Kidney glomerular epithelial cell (primary cell): ENCODE results near the gene DCLRE1C.
"Not testable (repeated sequence)": the region's sequence is repeated elsewhere in the genome, so short reads cannot be mapped to it uniquely, and the experiment has no call there.

Source experiments
- DNase-seq: peaks from one replicate; lab custom pipeline; 2025; lab: John Stamatoyannopoulos, UW

DCLRE1C gene

GRCh38 chr10:14954001-14954770 lies at the start of gene DCLRE1C:
Gene DCLRE1C (minus strand): TSS chr10:14954096. CDS start chr10:14954010, 86 bp downstream.
- peak; percentile 91 for DNase-seq

- no peak for DNase-seq
Observed at GRCh38 chr10:14995964-14996565, 42.2 kb upstream of the DCLRE1C start.

GRCh38 chr10:14993500-14994455 lies 39.9 kb upstream of the DCLRE1C start:
- not testable (repeated sequence) for DNase-seq

DNA sequence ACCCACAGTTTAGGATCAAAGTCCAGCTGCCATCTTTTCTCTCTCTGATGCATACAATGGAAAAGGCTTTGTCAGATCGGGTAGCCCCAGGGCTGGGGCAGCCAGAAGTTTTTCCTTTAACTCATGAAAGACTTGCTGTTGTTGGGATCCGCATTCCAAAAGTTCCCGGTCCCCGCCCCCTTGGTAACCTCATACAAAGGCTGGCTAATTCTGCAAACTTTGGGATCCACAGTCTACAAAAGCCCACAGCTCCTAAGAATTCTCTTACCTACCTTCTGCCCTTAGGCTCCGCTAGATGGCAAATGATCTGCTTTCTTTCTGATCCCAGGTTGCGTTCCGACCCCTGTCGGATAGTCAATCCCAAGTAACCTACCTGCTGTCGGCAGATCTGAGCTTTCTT lies 38.4 kb upstream of the DCLRE1C start:
- not testable (repeated sequence) for DNase-seq

DNA sequence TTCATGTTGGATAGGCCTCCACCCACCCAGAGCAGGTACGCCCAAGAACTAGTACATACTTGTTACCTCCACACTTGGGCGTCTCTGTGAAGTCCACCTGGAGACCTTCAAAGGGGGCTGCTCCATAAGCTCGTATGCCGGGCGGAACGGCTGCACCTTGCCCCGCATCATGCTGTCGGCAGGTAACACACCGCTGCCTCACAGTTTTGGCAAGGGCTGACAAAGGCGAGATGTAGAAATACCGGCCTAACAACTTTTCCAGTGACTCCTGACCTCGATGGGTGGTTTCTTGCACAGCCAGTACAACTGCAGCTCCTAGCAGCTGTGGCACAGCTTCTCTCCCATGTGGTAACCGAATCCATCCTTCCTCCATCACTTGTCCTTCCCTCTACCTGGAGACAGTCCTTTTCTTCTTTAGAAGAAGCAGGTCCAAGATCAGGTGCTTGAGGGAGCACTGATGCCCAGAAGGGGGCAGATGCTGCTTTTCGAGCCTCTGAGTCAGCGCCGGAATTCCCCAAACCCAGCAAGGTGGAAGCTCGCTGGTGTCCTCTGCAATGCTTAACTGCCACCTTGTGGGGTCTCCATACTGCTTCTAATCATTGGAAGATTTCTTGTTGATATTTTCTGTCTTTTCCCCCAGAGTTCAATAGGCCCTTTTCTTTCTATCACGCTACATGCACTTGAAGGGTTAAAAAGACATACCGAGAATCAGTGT lies 37.3 kb upstream of the DCLRE1C start:
- peak; percentile 4 for DNase-seq

- not testable (repeated sequence) for DNase-seq
Observed at GRCh38 chr10:14989552-14989951, 35.7 kb upstream of the DCLRE1C start.

DNA sequence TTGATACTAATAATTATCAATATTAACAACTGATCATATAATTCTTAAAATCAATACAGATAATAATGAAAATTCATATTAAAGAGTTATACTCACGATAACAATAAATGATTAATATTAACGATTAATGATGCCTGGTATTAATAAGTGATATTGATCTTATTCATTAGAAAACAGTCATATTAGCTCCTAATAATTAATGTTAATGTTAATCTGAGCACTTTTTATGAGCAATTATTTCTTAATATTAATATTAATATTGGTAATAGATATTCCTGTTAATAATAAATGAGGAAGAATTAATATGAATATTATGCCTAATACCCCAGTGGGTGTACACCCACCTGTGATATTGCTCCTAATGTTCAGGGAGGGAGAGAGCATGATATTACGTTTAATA lies 28.8 kb upstream of the DCLRE1C start:
- DNase-seq = no peak

- DNase-seq = no peak
Observed at GRCh38 chr10:14975672-14976273, 21.9 kb upstream of the DCLRE1C start.

- not testable (repeated sequence) for DNase-seq
Observed at GRCh38 chr10:14974153-14974998, 20.5 kb upstream of the DCLRE1C start.

GRCh38 chr10:14971867-14972448 lies 18.1 kb upstream of the DCLRE1C start:
- no peak for DNase-seq

GRCh38 chr10:14967897-14968296 lies 14.0 kb upstream of the DCLRE1C start:
- DNase-seq = no peak

DNA sequence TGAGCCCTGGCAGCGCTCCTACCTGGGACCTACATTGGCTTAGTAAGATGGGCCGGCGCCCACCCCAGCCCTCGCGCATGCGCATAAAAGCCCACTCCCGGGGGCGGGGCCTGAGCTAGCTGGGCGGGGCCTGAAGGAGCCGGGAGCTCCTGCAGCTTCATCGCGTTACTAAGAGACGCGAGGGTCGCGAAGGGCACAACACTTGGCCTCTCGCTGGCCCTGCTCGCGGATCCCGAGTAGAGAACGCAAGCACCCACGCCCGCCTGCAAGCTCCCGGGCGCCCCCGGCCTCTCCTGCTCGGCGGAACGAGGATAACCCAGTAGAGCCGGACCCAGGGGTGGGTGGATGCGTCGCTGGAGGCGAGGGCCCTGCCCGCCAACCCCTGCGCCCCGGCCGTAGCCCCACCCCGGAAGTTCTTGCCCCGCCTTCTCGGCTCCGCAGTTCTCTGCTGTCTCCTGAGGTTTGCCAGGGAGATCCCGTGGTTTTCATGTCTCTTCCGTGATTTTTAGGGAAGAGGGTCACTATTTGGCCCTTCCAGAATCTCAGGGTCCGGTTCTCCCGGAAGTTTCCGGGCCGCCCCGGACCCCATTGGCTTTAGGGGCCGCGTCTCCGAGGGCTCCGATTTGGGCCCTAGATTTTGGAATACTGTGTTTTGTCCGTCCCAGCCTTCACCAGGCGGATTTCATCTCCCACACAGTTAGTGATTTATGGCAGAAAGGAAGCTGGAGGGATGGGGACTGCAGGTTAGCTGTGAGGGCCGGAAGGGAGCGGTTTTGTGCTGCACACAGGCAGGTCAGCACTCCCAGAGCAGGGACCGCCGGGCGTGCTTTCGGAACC lies 5.5 kb upstream of the DCLRE1C start, which contains the start of gene MEIG1:
TSS of gene MEIG1 (plus strand) at position 168 of the 837 bp plus-strand sequence. CDS start 7,081 bp downstream, outside the sequence.
- peak; percentile 90 for DNase-seq

DNA sequence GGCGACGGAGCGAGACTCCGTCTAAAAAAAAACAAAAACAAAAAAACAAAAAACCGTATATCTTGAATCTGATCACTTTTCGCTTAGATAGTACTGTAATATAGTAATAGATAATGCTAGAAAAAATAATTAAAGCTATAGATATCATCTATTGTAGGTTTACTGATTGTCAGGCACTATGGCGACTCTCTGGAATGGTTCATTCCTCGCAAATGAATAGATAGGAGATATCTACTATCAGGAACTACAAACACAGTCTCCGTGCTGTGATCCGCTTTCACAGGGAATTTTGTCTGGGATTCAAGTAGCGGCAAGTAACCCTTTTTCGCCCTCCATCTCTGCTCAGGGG lies 5.0 kb upstream of the DCLRE1C start:
- no peak for DNase-seq

- DNase-seq = no peak
Observed at GRCh38 chr10:14954934-14955333, 1.0 kb upstream of the DCLRE1C start.

DNA sequence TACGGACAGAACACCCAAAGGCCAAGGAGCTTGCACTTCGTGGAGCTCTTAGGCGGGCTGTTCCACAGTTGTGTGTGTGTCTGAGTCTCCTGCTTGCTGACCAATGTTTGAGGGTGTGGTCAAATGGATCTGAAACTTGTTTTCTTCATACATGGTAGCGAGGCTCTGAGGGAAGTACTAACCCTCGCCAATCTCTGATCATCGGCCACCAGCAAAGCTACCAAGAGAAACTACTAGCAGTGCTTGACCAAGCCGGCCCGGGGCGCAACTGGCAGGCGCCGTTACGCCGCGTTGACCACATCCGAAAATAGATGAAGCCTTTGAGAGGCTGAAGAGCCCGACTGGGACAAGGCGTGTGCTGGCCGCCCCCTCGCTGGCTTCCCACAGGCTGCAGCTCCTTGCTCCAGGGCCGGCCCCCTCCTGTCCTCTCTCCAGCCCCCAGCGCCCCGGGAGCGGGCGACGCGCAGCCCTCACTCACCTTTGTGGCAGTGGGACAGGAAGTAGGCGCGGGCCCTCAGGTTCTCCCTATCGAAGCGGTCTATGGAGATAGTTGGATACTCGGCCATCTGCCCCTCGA lies 384 bp downstream of the DCLRE1C start:
- peak; percentile 56 for DNase-seq

GRCh38 chr10:14952851-14953423 lies 959 bp downstream of the DCLRE1C start:
- no peak for DNase-seq

DNA sequence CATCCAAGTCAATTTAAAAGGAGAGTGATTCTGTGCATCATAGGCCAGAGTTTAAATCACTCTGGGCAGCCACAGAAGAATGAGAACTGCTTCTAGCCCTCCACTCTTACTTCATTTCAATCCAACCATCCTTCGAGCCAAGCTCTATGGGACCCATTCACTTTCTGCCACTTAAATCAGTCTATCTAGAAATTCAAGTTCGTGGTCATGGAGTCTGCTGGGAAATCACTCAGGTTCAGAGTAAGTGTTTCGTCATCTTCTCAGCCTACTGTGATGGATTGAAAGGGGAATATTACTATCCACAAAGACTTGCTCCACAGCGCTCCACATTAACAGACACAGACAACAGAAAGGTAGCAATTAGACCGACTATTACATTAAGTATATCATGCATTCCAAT lies 4.6 kb downstream of the DCLRE1C start:
- no peak for DNase-seq

- no peak for DNase-seq
Observed at GRCh38 chr10:14947268-14947667, 6.6 kb downstream of the DCLRE1C start.
